H1 (cell line): ENCODE measurements around the gene MAP2K5. TPM values are rescaled to one million over a fixed set of nuclear protein-coding genes. Genes with fewer than 3 reads are reported as not detected.

Experiments used
- CTCF ChIA-PET: fragments of 300-600 bp; sonication (Branson Sonifier 250); formaldehyde crosslinking; loops from one replicate; lab custom pipeline; 2021; ENCODE audit not compliant: partially characterized antibody; lab: Charles Lee
- POLR2A ChIA-PET: fragments of 300-600 bp; sonication (Branson Sonifier 250); formaldehyde crosslinking; loops from one replicate; lab custom pipeline; 2021; ENCODE audit warnings: inconsistent platforms; ENCODE audit not compliant: partially characterized antibody; lab: Charles Lee
- DNase-seq, 2 experiments: peaks; one replicate each; pipeline versions ENCODE4 v3.0.0 to v3.0.0-alpha.2; 2010 to 2022; ENCODE audit warnings: low spot score in 2 of 2, low read depth in 1 of 2, mixed read lengths in 1 of 2
- FAIRE-seq: peaks from 2 replicates; lab custom pipeline; 2011; peaks lifted over from hg19 to GRCh38; lab: Jason Lieb, UNC
- H2AFZ ChIP-seq: 2 replicates; pipeline ENCODE4 v1.8.1; 2012; ENCODE audit warnings: low read length, inconsistent platforms
- H2AK5ac ChIP-seq: 2 replicates; pipeline ENCODE4 v1.6.1; 2013; ENCODE audit warnings: low read depth, low read length
- H2BK120ac ChIP-seq: replicated peaks from 2 replicates; pipeline ENCODE3; 2013; ENCODE audit warnings: low read depth, low read length, inconsistent platforms
- H2BK12ac ChIP-seq: 2 replicates; pipeline ENCODE4 v1.6.1; 2013; ENCODE audit warnings: low read depth, low read length
- H2BK15ac ChIP-seq: 2 replicates; pipeline ENCODE4 v1.6.1; 2013; ENCODE audit warnings: low read length
- H2BK20ac ChIP-seq: 2 replicates; pipeline ENCODE4 v1.6.1; 2013; ENCODE audit warnings: low read length
- H2BK5ac ChIP-seq: 2 replicates; pipeline ENCODE4 v1.6.1; 2013; ENCODE audit warnings: low read depth, low read length
- H3K14ac ChIP-seq: 2 replicates; pipeline ENCODE4 v1.6.1; 2013; ENCODE audit warnings: inconsistent platforms; ENCODE audit not compliant: insufficient read length
- H3K18ac ChIP-seq: 2 replicates; pipeline ENCODE4 v1.6.1; 2013; ENCODE audit warnings: low read length; ENCODE audit errors: extremely low read depth
- H3K23ac ChIP-seq: 2 replicates; pipeline ENCODE4 v1.6.1; 2013; ENCODE audit warnings: inconsistent platforms; ENCODE audit not compliant: insufficient read length
- H3K23me2 ChIP-seq: 2 replicates; pipeline ENCODE4 v1.6.1; 2013; ENCODE audit warnings: low read depth, low read length
- H3K27ac ChIP-seq: 2 replicates; pipeline ENCODE4 v1.6.1; 2011; ENCODE audit warnings: low read depth, low read length, inconsistent platforms
- H3K27me3 ChIP-seq, 4 experiments: replicated peaks in 1 of 4; 1 replicate in 1 of 4; 2 replicates in 3 of 4; pipeline versions ENCODE4 v1.6.1 to v1.8.1; 2011 to 2013; ENCODE audit warnings: low read length in 3 of 4, mild to moderate bottlenecking in 3 of 4, inconsistent platforms in 2 of 4, mixed read lengths in 2 of 4, moderate library complexity in 1 of 4; ENCODE audit not compliant: control insufficient read depth in 3 of 4, insufficient read depth in 3 of 4; ENCODE audit errors: extremely low read depth in 1 of 4
- H3K36me3 ChIP-seq, 4 experiments: 2 replicates each; pipeline versions ENCODE4 v1.6.1 to v1.8.1; 2011 to 2013; ENCODE audit warnings: mild to moderate bottlenecking in 4 of 4, low read length in 3 of 4, moderate library complexity in 2 of 4, control low read depth in 1 of 4, inconsistent platforms in 1 of 4; ENCODE audit not compliant: insufficient read depth in 4 of 4, control insufficient read depth in 2 of 4
- H3K4ac ChIP-seq: replicated peaks from 2 replicates; pipeline ENCODE3; 2013; ENCODE audit warnings: low read length, low read depth, mixed read lengths, inconsistent platforms; ENCODE audit not compliant: insufficient read length
- H3K4me1 ChIP-seq, 4 experiments: replicated peaks in 1 of 4; 1 replicate in 1 of 4; 2 replicates in 3 of 4; pipeline versions ENCODE4 v1.6.1 to v1.8.1; 2011 to 2013; ENCODE audit warnings: low read length in 3 of 4, inconsistent platforms in 2 of 4, mixed read lengths in 1 of 4; ENCODE audit not compliant: insufficient read depth in 4 of 4, control insufficient read depth in 3 of 4
- H3K4me2 ChIP-seq, 2 experiments: 2 replicates each; pipeline versions ENCODE4 v1.6.1 to v1.8.1; 2011 to 2013; ENCODE audit warnings: low read depth in 2 of 2, low read length in 2 of 2, control low read depth in 1 of 2, inconsistent platforms in 1 of 2, mild to moderate bottlenecking in 1 of 2; ENCODE audit not compliant: insufficient read depth in 1 of 2
- H3K4me3 ChIP-seq, 4 experiments: fragments of 200-600, 300-600 bp in 1 of 4; sonication (generic), shearing (Covaris generic), sonication (Bioruptor Twin) in 1 of 4; 2 replicates each; pipeline versions ENCODE4 v1.5.1 to v1.8.1; 2011 to 2016; ENCODE audit warnings: low read length in 4 of 4, low read depth in 3 of 4, control low read depth in 2 of 4, inconsistent platforms in 2 of 4, mild to moderate bottlenecking in 2 of 4, mixed read lengths in 1 of 4, moderate library complexity in 1 of 4; ENCODE audit not compliant: insufficient read depth in 2 of 4; ENCODE audit errors: extremely low read depth in 1 of 4
- H3K56ac ChIP-seq: replicated peaks from 2 replicates; pipeline ENCODE3; 2013; ENCODE audit warnings: low read depth, mild to moderate bottlenecking, mixed read lengths, low read length, inconsistent platforms; ENCODE audit not compliant: insufficient read length
- H3K79me1 ChIP-seq: 2 replicates; pipeline ENCODE4 v1.6.1; 2013; ENCODE audit warnings: low read depth, low read length, control low read depth
- H3K79me2 ChIP-seq, 2 experiments: 2 replicates each; pipeline versions ENCODE4 v1.6.1 to v1.8.1; 2012 to 2013; ENCODE audit warnings: low read length in 2 of 2, mild to moderate bottlenecking in 2 of 2, inconsistent platforms in 1 of 2; ENCODE audit not compliant: insufficient read depth in 2 of 2, control insufficient read depth in 1 of 2
- H3K9ac ChIP-seq, 4 experiments: replicated peaks in 1 of 4; 1 replicate in 1 of 4; 2 replicates in 3 of 4; pipeline versions ENCODE4 v1.6.1 to v1.8.1; 2011 to 2013; ENCODE audit warnings: low read depth in 3 of 4, low read length in 3 of 4, control low read depth in 2 of 4, mild to moderate bottlenecking in 2 of 4, moderate library complexity in 2 of 4, inconsistent platforms in 1 of 4; ENCODE audit errors: extremely low read depth in 1 of 4
- H3K9me3 ChIP-seq, 2 experiments: 2 replicates each; pipeline versions ENCODE4 v1.6.1 to v1.8.1; 2012 to 2013; ENCODE audit warnings: mild to moderate bottlenecking in 2 of 2, moderate library complexity in 2 of 2, control low read depth in 1 of 2, inconsistent platforms in 1 of 2, low read depth in 1 of 2, low read length in 1 of 2, mixed read lengths in 1 of 2; ENCODE audit not compliant: insufficient read depth in 2 of 2
- H4K20me1 ChIP-seq, 2 experiments: replicated peaks in 1 of 2; 2 replicates each; pipeline versions ENCODE3 to v1.8.1; 2011 to 2013; ENCODE audit warnings: inconsistent platforms in 2 of 2, low read length in 2 of 2, mild to moderate bottlenecking in 1 of 2; ENCODE audit not compliant: insufficient read depth in 2 of 2, control insufficient read depth in 1 of 2
- H4K5ac ChIP-seq: 2 replicates; pipeline ENCODE4 v1.6.1; 2013; ENCODE audit warnings: low read length, low read depth, mixed read lengths, inconsistent platforms; ENCODE audit not compliant: insufficient read length
- H4K8ac ChIP-seq: 2 replicates; pipeline ENCODE4 v1.8.0; 2013; ENCODE audit warnings: mild to moderate bottlenecking, moderate library complexity, low read length, inconsistent platforms; ENCODE audit not compliant: insufficient read depth; ENCODE audit errors: extremely low read depth
- H4K91ac ChIP-seq: replicated peaks from 2 replicates; pipeline ENCODE3; 2013; ENCODE audit warnings: low read length, mixed read lengths, inconsistent platforms; ENCODE audit not compliant: insufficient read length
- CEBPB ChIP-seq: IDR thresholded peaks from 2 replicates; pipeline ENCODE4 v1.6.1; 2012; ENCODE audit warnings: low read depth, low read length
- E2F6 ChIP-seq: IDR thresholded peaks from 2 replicates; pipeline ENCODE4 v1.6.1; 2012; ENCODE audit warnings: inconsistent platforms
- FOSL1 ChIP-seq: IDR thresholded peaks from 2 replicates; pipeline ENCODE4 v1.6.1; 2011; ENCODE audit warnings: mild to moderate bottlenecking, low read depth, low read length, moderate library complexity; ENCODE audit not compliant: insufficient read depth
- KDM5A ChIP-seq: fragments of 200-600 bp; IDR thresholded peaks from 2 replicates; pipeline ENCODE4 v1.7.1; 2012; ENCODE audit warnings: mild to moderate bottlenecking, low read length, inconsistent platforms, mixed read lengths
- RAD21 ChIP-seq, 2 experiments: IDR thresholded peaks in 1 of 2; conservative IDR thresholded peaks in 1 of 2; 2 replicates each; pipeline ENCODE4 v1.6.1; 2011; ENCODE audit warnings: low read depth in 2 of 2, low read length in 2 of 2, improper control_type of control experiment in 1 of 2, inconsistent platforms in 1 of 2, mild to moderate bottlenecking in 1 of 2, moderate library complexity in 1 of 2
- SIN3A ChIP-seq, 2 experiments: IDR thresholded peaks in 1 of 2; conservative IDR thresholded peaks in 1 of 2; 2 replicates each; pipeline ENCODE4 v1.6.1; 2011 to 2012; ENCODE audit warnings: low read length in 2 of 2, improper control_type of control experiment in 1 of 2, low read depth in 1 of 2, mild to moderate bottlenecking in 1 of 2
- SP4 ChIP-seq: IDR thresholded peaks from 2 replicates; pipeline ENCODE4 v1.6.1; 2012; ENCODE audit warnings: low read length, inconsistent platforms
- TCF12 ChIP-seq: IDR thresholded peaks from 2 replicates; pipeline ENCODE4 v1.6.1; 2011; ENCODE audit warnings: low read depth, mild to moderate bottlenecking, low read length
- TEAD4 ChIP-seq: IDR thresholded peaks from 2 replicates; pipeline ENCODE4 v1.6.1; 2012; ENCODE audit warnings: low read depth, low read length, inconsistent platforms, mixed read lengths
- WGBS, 2 experiments: shearing (Covaris generic) in 1 of 2; methylation state at CpG; one replicate each; pipeline versions ENCODE4 v1.1.6 to v1.1.7; 2013 to 2015; ENCODE audit warnings: low lambda C conversion rate in 2 of 2, mixed read lengths in 2 of 2, inconsistent platforms in 1 of 2, low coverage in 1 of 2, missing lambda C conversion rate in 1 of 2; ENCODE audit not compliant: insufficient replicate concordance in 2 of 2, insufficient coverage in 1 of 2, insufficient read length in 1 of 2; ENCODE audit errors: extremely low coverage in 1 of 2, missing lambda C conversion rate in 1 of 2; 5-methylcytosine and 5-hydroxymethylcytosine counted together
- polyA plus RNA-seq, 7 experiments: library from polyadenylated mRNA; depleted of rRNA in 3 of 7; stranded (reverse) in 5 of 7; unstranded in 2 of 7; fragments of >200 nt in 5 of 7; fragments of 200-250 nt in 2 of 7; gene quantifications; 1 replicate in 5 of 7; 2 replicates in 1 of 7; 4 replicates in 1 of 7; pipeline versions ENCODE4 v1.2.1 to v1.2.3, GENCODE V29; 2011 to 2013; ENCODE audit warnings: missing spikeins in 2 of 7, mixed read lengths in 2 of 7
- total RNA-seq: library from RNA; stranded (reverse); fragmentation: NEBNext Ultra II Directional; extraction: Animal tissue kit (Norgen Biotek cat#: 25700); gene quantifications from 2 replicates; pipeline ENCODE4 v1.2.1, GENCODE V29; 2021
- TF ChIP-seq, protein P1 (sequence below), 3 experiments: IDR thresholded peaks; 1 replicate in 2 of 3; 2 replicates in 1 of 3; pipeline versions ENCODE4 v1.5.1 to v1.6.1; 2011; ENCODE audit warnings: low read length in 3 of 3, mild to moderate bottlenecking in 3 of 3, inconsistent platforms in 2 of 3, low read depth in 1 of 3, moderate library complexity in 1 of 3; ENCODE audit not compliant: insufficient read depth in 1 of 3; ENCODE audit errors: control extremely low read depth in 1 of 3

The MAP2K5 gene
- total and polyA plus RNA-seq, 2 of the 8 experiments (the other 6 are each of a cell fraction or from before 2014, with no cell fraction given) = 4.4 to 15.8 TPM

- Histone ChIP-seq H2BK20ac (no peak overlapping the region), H3K4me3 (no peak overlapping the region), H2AK5ac (no peak overlapping the region), H3K36me3 (no peaks in the 10 kb centered on the region), H4K5ac (no peak overlapping the region), H3K23me2 (no peaks in the 10 kb centered on the region), H3K14ac (no peak overlapping the region), H2BK12ac (no peak overlapping the region), H3K79me1 (no peaks in the 10 kb centered on the region), H3K4me1 (peaks cover 0 to 3% (median 1%) of the 10 kb centered on the region in 4 experiments; a peak in 2 of 7 replicates), H3K9me3 (no peaks in the 10 kb centered on the region), H2BK120ac (no peak overlapping the region), H2BK15ac (no peak overlapping the region), H3K4ac (no peak overlapping the region), H3K4me2 (no peak overlapping the region), H3K56ac (no peak overlapping the region), H3K79me2 (no peaks in the 10 kb centered on the region), H3K27me3 (no peaks in the 10 kb centered on the region), H2AFZ (no peak overlapping the region), H4K8ac (no peak overlapping the region), H2BK5ac (no peak overlapping the region), H3K23ac (no peak overlapping the region), H3K27ac (no peak overlapping the region), H4K20me1 (no peaks in the 10 kb centered on the region), H3K9ac (no peak overlapping the region), H4K91ac (no peak overlapping the region), H3K18ac (no peak overlapping the region)
- 93% methylated on average over 3 of the region's 3 CpGs; no CpG with 5 or more reads in 1 of the 2 experiments for WGBS, 2 experiments
- DNase-seq (no peak), FAIRE-seq (no peak)
- CTCF ChIA-PET = no interaction called here
- POLR2A ChIA-PET = no interaction called here
- TF ChIP-seq TCF12 = no peak
- no peak for TF ChIP-seq KDM5A
- TF ChIP-seq CEBPB = no peak
- TF ChIP-seq RAD21 (IDR thresholded peaks at IDR 0.05 in 1 of 2, conservative IDR thresholded peaks at IDR 0.05 in 1 of 2; ENCODE audit: low read depth in 2 of 2, low read length in 2 of 2) = no peak
- no peak for TF ChIP-seq SP4
- no peak for TF ChIP-seq SIN3A (conservative IDR thresholded peaks at IDR 0.05 in 1 of 2, IDR thresholded peaks at IDR 0.05 in 1 of 2; ENCODE audit: low read depth in 1 of 2, low read length in 2 of 2)
- TF ChIP-seq TEAD4 = no peak
- TF ChIP-seq FOSL1 = no peak
- no peak for TF ChIP-seq E2F6
- TF ChIP-seq, protein P1, sequence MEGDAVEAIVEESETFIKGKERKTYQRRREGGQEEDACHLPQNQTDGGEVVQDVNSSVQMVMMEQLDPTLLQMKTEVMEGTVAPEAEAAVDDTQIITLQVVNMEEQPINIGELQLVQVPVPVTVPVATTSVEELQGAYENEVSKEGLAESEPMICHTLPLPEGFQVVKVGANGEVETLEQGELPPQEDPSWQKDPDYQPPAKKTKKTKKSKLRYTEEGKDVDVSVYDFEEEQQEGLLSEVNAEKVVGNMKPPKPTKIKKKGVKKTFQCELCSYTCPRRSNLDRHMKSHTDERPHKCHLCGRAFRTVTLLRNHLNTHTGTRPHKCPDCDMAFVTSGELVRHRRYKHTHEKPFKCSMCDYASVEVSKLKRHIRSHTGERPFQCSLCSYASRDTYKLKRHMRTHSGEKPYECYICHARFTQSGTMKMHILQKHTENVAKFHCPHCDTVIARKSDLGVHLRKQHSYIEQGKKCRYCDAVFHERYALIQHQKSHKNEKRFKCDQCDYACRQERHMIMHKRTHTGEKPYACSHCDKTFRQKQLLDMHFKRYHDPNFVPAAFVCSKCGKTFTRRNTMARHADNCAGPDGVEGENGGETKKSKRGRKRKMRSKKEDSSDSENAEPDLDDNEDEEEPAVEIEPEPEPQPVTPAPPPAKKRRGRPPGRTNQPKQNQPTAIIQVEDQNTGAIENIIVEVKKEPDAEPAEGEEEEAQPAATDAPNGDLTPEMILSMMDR (IDR thresholded peaks at IDR 0.05; ENCODE audit: control extremely low read depth in 1 of 3, insufficient read depth in 1 of 3, low read depth in 1 of 3, low read length in 3 of 3) = no peak
These were observed 65.6 kb downstream of the MAP2K5 start for GRCh38 chr15:67607959-67608637.
